Mammary epithelial cell (primary cell): ENCODE results near the gene LBH.
A peak's percentile ranks its signal among the peaks of the same experiment; 100 is the strongest.

Source experiments
- CTCF ChIP-seq, 2 donors: IDR thresholded peaks in 1 of 2; conservative IDR thresholded peaks in 1 of 2; 2 replicates each; pipeline ENCODE4 v1.5.1; 2011 to 2012; ENCODE audit warnings: inconsistent platforms in 2 of 2, low read length in 2 of 2, mild to moderate bottlenecking in 2 of 2, control low read depth in 1 of 2, low read depth in 1 of 2; ENCODE audit not compliant: insufficient read depth in 1 of 2; ENCODE audit errors: extremely low read depth in 1 of 2
- EZH2 ChIP-seq: IDR thresholded peaks from 2 replicates; pipeline ENCODE4 v1.6.1; 2012; ENCODE audit warnings: low read length, inconsistent platforms, borderline replicate concordance

- TF ChIP-seq CTCF (conservative IDR thresholded peaks at IDR 0.05 in 1 of 2, IDR thresholded peaks at IDR 0.05 in 1 of 2; ENCODE audit: extremely low read depth in 1 of 2, insufficient read depth in 1 of 2, low read depth in 1 of 2, low read length in 2 of 2) (peak; percentile 88 to 90), EZH2 (no peak)
Observed at GRCh38 chr2:30208453-30208852, 22.9 kb upstream of the LBH start.
